Subcutaneous adipose tissue (tissue), 4 donors: ENCODE measurements around the gene RAB12. TPM values are rescaled to one million over a fixed set of nuclear protein-coding genes. Genes with fewer than 3 reads are reported as not detected.

Experiments used
- CTCF ChIP-seq: fragments of 450-650 bp; IDR thresholded peaks from one replicate; pipeline ENCODE4 v1.5.1; 2016; ENCODE audit warnings: low read depth, mild to moderate bottlenecking, control low read depth, antibody characterized with exemption, moderate library complexity
- total RNA-seq, 4 donors: library from RNA; depleted of rRNA; stranded (reverse); fragments of >200 nt; gene quantifications; one replicate each; pipeline ENCODE4 v1.1.0, GENCODE V29; 2016

Gene RAB12
- total RNA-seq, 4 donors from 2014 or later: 46.7 to 81.0 (median 58.5) TPM

GRCh38 chr18:8662560-8663255 lies 53.5 kb downstream of the RAB12 start:
- TF ChIP-seq CTCF: no peak

- TF ChIP-seq CTCF: no peak
These were observed 58.6 kb downstream of the RAB12 start for GRCh38 chr18:8667846-8668245.

- no peak for TF ChIP-seq CTCF
These were observed 59.1 kb downstream of the RAB12 start for GRCh38 chr18:8668381-8668780.

- no peak for TF ChIP-seq CTCF
These were observed 60.3 kb downstream of the RAB12 start for GRCh38 chr18:8669571-8669970.

GRCh38 chr18:8673256-8674209 lies 64.3 kb downstream of the RAB12 start:
- no peak for TF ChIP-seq CTCF

GRCh38 chr18:8675057-8675456 lies 65.8 kb downstream of the RAB12 start:
- TF ChIP-seq CTCF: no peak

- TF ChIP-seq CTCF: no peak
These were observed 72.0 kb downstream of the RAB12 start for GRCh38 chr18:8681196-8681595.
